Measurements from ENCODE around the gene MOCS1. TPM values are rescaled to one million over a fixed set of nuclear protein-coding genes. Genes with fewer than 3 reads are reported as not detected.

The MOCS1 gene
- total RNA-seq, 1 donor from 2014 or later: 3.8 TPM

DNA sequence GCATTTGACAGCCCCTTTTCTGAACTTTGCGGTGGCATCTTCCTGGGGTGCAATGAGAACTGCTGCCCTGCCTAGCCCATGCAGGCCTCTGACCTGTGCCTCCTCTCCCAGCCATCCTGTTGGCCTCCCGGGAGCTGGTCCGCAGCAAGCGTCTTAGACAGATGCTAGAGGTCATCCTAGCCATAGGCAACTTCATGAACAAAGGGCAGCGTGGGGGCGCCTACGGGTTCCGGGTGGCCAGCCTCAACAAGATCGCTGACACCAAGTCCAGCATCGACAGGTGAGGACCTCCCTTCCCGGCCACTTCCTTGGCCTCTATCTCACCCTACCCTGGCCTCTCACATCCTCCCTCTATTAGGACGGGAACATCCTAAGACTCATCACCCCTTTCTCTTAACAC lies 37.6 kb downstream of the MOCS1 start:
- Mint-ChIP-seq H3K4me3 (no peak overlapping the region), H3K9me3 (no peaks in the 10 kb centered on the region), H3K36me3 (peaks cover 2% of the 10 kb centered on the region), H3K4me1 (no peaks in the 10 kb centered on the region), H3K27ac (no peak overlapping the region), H3K27me3 (ENCODE audit: low read depth) (no peaks in the 10 kb centered on the region)
- TF ChIP-seq, protein P1, sequence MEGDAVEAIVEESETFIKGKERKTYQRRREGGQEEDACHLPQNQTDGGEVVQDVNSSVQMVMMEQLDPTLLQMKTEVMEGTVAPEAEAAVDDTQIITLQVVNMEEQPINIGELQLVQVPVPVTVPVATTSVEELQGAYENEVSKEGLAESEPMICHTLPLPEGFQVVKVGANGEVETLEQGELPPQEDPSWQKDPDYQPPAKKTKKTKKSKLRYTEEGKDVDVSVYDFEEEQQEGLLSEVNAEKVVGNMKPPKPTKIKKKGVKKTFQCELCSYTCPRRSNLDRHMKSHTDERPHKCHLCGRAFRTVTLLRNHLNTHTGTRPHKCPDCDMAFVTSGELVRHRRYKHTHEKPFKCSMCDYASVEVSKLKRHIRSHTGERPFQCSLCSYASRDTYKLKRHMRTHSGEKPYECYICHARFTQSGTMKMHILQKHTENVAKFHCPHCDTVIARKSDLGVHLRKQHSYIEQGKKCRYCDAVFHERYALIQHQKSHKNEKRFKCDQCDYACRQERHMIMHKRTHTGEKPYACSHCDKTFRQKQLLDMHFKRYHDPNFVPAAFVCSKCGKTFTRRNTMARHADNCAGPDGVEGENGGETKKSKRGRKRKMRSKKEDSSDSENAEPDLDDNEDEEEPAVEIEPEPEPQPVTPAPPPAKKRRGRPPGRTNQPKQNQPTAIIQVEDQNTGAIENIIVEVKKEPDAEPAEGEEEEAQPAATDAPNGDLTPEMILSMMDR (IDR thresholded peaks at IDR 0.05; ENCODE audit: unreplicated experiment): no peak
- no peak for DNase-seq (ENCODE audit: low spot score in 2 of 2, unreplicated experiment in 2 of 2)

DNA sequence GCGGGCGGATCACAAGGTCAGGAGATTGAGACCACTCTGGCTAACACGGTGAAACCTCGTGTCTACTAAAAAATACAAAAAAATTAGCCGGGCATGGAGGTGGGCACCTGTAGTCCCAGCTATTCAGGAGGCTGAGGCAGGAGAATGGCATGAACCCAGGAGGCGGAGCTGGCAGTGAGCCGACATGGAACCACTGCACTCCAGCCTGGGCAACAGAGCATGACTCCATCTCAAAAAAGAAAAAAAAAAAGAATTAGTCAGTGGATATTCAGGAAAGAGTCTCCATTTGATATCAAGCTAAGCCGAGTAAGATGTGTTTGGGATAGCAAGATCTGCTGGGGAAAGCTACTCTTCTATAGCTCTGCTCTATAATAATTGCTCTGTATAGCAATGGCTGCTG lies 41.0 kb downstream of the MOCS1 start:
- Mint-ChIP-seq H3K4me1 (peaks cover 3% of the 10 kb centered on the region), H3K9me3 (no peaks in the 10 kb centered on the region), H3K27ac (no peak overlapping the region), H3K36me3 (peaks cover 4% of the 10 kb centered on the region), H3K27me3 (ENCODE audit: low read depth) (peaks cover 2% of the 10 kb centered on the region), H3K4me3 (no peak overlapping the region)
- DNase-seq (ENCODE audit: low spot score in 2 of 2, unreplicated experiment in 2 of 2): no peak
- TF ChIP-seq, protein P1 (IDR thresholded peaks at IDR 0.05; ENCODE audit: unreplicated experiment): no peak

DNA sequence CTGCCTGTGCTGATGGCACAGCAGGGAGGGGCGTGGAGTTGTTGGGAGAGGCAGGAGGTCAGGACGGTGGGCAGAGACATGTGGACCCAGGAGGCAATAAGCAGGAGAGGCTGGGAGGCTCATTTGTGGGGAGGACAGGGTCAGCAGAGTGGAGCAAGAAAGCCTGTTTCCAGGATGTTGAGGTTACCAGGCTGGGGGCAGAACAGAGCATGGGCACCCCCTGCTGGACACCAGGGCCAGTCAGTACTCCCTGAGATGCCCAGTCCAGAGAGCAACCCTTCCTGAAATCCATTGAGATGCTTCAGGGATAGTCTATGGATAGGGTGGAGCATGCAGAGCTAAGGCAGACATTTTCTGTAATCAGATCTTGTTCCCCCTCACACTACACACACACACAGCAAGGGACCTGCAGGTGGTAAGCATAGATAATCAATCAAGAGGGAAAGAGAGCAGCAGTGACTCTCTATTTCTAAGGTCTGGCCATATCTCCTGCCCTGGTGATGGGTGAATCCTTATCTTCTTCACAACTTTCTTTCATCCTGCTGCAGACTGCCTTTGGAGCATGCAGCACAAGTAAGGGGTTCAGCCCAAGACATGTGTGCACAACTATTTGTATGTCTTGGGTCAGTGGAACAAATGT lies 41.7 kb downstream of the MOCS1 start:
- TF ChIP-seq, protein P1 (IDR thresholded peaks at IDR 0.05; ENCODE audit: unreplicated experiment): no peak
- Mint-ChIP-seq H3K36me3 (peaks cover 4% of the 10 kb centered on the region), H3K4me1 (peaks cover 10% of the 10 kb centered on the region), H3K27ac (no peak overlapping the region), H3K27me3 (ENCODE audit: low read depth) (peaks cover 2% of the 10 kb centered on the region), H3K4me3 (no peak overlapping the region), H3K9me3 (no peaks in the 10 kb centered on the region)
- DNase-seq (ENCODE audit: low spot score in 2 of 2, unreplicated experiment in 2 of 2): peak in 1 of 2 experiments; percentile 71

DNA sequence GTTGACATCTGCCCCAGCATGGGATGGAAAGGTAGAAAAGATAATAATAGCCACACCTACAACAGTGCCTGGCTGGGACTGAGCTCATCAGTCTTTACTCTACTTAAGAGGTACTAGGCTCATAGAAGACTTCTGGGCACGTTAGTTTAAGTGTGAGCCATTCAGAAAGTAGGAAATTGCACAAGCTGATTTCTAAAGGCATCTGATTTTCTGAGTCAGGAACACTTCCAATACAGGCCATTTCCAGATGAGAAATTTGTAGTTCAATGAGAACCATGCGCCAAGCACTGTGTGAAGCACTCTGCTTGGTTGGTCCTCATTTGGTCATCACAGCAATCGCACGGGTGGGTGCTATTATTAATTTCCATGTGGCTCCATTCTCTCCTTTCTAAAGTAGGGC lies 42.3 kb downstream of the MOCS1 start:
- H3K9me3 Mint-ChIP-seq: no peaks in the 10 kb centered on the region
- peaks cover 2% of the 10 kb centered on the region for H3K27me3 Mint-ChIP-seq (ENCODE audit: low read depth)
- no peak overlapping the region for H3K4me3 Mint-ChIP-seq
- DNase-seq (ENCODE audit: low spot score in 2 of 2, unreplicated experiment in 2 of 2): no peak
- no peak overlapping the region for H3K27ac Mint-ChIP-seq
- TF ChIP-seq, protein P1 (IDR thresholded peaks at IDR 0.05; ENCODE audit: unreplicated experiment): no peak
- H3K4me1 Mint-ChIP-seq: peaks cover 14% of the 10 kb centered on the region
- peaks cover 4% of the 10 kb centered on the region for H3K36me3 Mint-ChIP-seq

DNA sequence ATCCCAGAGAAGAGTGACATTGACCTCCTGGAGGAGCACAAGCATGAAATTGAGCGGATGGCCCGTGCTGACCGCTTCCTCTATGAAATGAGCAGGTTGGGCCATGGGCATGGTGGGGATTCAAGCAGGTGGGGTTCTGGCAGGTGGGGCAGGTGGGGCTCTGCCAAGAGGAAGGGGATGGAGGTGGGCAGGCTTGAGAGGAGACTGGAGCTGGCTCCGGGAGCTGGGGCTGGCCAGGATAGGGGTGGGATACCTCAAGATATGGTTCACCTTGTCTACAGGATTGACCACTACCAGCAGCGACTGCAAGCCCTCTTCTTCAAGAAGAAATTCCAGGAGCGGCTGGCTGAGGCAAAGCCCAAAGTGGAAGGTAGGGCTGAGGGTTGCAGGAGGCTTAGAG lies 42.9 kb downstream of the MOCS1 start:
- Mint-ChIP-seq H3K36me3 (peaks cover 3% of the 10 kb centered on the region), H3K4me3 (no peak overlapping the region), H3K27me3 (ENCODE audit: low read depth) (peaks cover 2% of the 10 kb centered on the region), H3K4me1 (peaks cover 14% of the 10 kb centered on the region), H3K27ac (no peak overlapping the region), H3K9me3 (no peaks in the 10 kb centered on the region)
- TF ChIP-seq, protein P1 (IDR thresholded peaks at IDR 0.05; ENCODE audit: unreplicated experiment): no peak
- DNase-seq (ENCODE audit: low spot score in 2 of 2, unreplicated experiment in 2 of 2): no peak

Data from mesothelial cell of epicardium (in vitro differentiated cells).